DND-41 (cell line): ENCODE measurements around the gene GLOD5.

Source experiments
- CTCF ChIP-seq: IDR thresholded peaks from 2 replicates; pipeline ENCODE4 v1.5.1; 2012; ENCODE audit warnings: borderline replicate concordance, low read length, moderate library complexity, mild to moderate bottlenecking; ENCODE audit not compliant: poor library complexity, severe bottlenecking; ENCODE audit errors: extremely low read depth
- EZH2 ChIP-seq: IDR thresholded peaks from 3 replicates; pipeline ENCODE4 v1.6.1; 2012; ENCODE audit warnings: borderline replicate concordance, low read depth, mild to moderate bottlenecking, moderate library complexity, low read length, inconsistent platforms; ENCODE audit not compliant: severe bottlenecking

DNA sequence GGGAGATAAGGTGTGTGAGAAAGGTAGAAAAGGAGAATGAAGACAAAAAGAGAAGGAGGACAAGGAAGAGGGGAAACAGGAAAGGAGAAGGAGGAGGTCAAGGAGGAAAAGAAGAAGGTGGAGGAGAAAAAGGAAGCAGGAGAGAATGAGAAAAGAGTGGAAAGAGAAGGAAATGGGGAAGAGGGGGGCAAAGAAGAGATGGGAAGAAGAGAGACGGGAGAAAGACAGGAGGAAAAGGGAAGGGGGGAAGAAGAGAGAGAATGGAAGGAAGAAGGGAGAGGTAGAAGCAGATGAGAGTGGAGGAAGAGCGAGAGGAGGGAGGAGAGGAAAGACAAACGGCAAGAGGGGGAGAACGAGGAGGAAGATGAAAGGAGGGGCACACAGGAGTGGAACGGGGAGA is 28.9 kb downstream of the GLOD5 start:
- TF ChIP-seq CTCF (no peak), EZH2 (no peak)
